SKM-1 treated with dmso at 0.1 percent for 144 hours (cell line): ENCODE results near the gene PAPSS2.

Experiments used
- DNase-seq: peaks from one replicate; lab custom pipeline; 2025; ENCODE audit not compliant: unreplicated experiment; lab: John Stamatoyannopoulos, UW

The PAPSS2 gene

GRCh38 chr10:87669752-87670151 is 10.1 kb downstream of the PAPSS2 start:
- no peak for DNase-seq

GRCh38 chr10:87670586-87670985 is 10.9 kb downstream of the PAPSS2 start:
- no peak for DNase-seq

- DNase-seq = no peak
Observed at GRCh38 chr10:87671139-87671815, 11.6 kb downstream of the PAPSS2 start.

GRCh38 chr10:87672551-87672950 is 12.9 kb downstream of the PAPSS2 start:
- DNase-seq = no peak

GRCh38 chr10:87674943-87675342 is 15.3 kb downstream of the PAPSS2 start:
- no peak for DNase-seq

- DNase-seq = no peak
Observed at GRCh38 chr10:87675396-87676376, 16.0 kb downstream of the PAPSS2 start.

- no peak for DNase-seq
Observed at GRCh38 chr10:87677595-87677994, 17.9 kb downstream of the PAPSS2 start.

- DNase-seq = no peak
Observed at GRCh38 chr10:87678302-87678701, 18.6 kb downstream of the PAPSS2 start.

- no peak for DNase-seq
Observed at GRCh38 chr10:87683356-87683755, 23.7 kb downstream of the PAPSS2 start.

GRCh38 chr10:87684001-87684638 is 24.4 kb downstream of the PAPSS2 start:
- DNase-seq = no peak

- DNase-seq = no peak
Observed at GRCh38 chr10:87685832-87686574, 26.3 kb downstream of the PAPSS2 start.

- DNase-seq = peak; percentile 3
Observed at GRCh38 chr10:87691506-87692070, 31.9 kb downstream of the PAPSS2 start.

- no peak for DNase-seq
Observed at GRCh38 chr10:87692956-87693484, 33.3 kb downstream of the PAPSS2 start.

- DNase-seq = no peak
Observed at GRCh38 chr10:87694011-87694794, 34.5 kb downstream of the PAPSS2 start.

GRCh38 chr10:87695074-87695473 is 35.4 kb downstream of the PAPSS2 start:
- no peak for DNase-seq

GRCh38 chr10:87696922-87697745 is 37.5 kb downstream of the PAPSS2 start:
- no peak for DNase-seq

- DNase-seq = no peak
Observed at GRCh38 chr10:87700031-87700796, 40.5 kb downstream of the PAPSS2 start.
